GM18526 (cell line): ENCODE results near the gene RBMS1.

Experiments
- POLR2A ChIP-seq: IDR thresholded peaks from 3 replicates; pipeline ENCODE4 v1.6.1; 2011; ENCODE audit not compliant: insufficient read length; ENCODE audit errors: extremely low read depth

The RBMS1 gene

DNA sequence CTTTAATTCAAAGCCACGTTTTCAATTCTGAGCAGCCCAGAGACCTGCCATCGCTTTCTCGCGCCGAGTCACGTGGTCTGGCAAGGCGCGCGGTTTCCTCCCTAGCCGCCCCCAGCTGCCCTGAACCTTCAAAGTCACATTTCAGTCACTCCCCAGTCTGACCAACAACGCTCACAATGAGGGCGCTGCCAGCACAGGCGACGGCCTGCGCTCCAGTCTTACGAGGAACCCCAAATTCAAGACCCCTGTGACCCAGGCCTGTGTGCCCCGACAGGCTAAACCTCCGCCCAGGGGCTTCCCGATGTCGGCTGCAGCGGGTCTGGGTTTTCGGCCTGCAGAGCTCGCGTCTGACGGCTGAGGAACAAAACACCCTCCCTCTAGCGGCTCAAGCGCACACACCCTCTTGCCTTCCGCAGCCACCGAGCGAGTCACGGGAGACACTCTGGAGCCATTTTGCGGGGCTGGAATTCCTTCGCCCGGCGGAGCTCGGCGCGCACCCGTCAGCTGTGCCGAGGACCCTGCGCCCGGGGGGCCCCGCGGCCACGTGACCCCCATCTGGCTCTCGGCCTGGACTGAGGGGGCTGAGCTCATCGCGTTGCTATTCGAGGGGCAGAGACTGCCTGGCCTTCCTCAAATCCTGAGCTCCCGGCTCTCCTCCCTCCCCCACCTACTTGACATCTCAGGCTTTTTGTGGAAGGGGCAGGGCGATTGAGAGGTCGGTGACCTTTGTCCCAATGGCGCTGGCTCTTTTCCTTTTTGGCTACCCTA is 223.6 kb downstream of the RBMS1 start:
- no peak for TF ChIP-seq POLR2A

DNA sequence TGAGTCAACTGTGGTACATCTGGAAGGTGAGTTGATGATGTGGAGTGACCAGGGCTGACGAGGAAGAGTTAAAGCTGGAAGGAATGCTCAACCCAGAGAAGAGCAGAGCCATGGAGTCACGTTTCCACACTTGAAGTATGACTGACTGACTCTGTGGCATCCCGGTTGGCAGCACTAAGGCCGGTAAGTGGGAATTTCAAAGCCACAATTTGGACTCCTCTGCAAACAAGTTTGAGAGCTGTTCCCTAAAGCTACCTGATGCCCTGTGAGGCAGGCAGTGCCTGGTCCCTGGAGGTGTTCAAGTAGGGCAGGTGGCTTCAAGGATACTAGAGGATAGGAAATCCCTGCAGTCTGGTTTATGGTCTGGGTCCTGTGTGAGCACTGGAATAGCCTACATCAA is 224.2 kb downstream of the RBMS1 start:
- no peak for TF ChIP-seq POLR2A

DNA sequence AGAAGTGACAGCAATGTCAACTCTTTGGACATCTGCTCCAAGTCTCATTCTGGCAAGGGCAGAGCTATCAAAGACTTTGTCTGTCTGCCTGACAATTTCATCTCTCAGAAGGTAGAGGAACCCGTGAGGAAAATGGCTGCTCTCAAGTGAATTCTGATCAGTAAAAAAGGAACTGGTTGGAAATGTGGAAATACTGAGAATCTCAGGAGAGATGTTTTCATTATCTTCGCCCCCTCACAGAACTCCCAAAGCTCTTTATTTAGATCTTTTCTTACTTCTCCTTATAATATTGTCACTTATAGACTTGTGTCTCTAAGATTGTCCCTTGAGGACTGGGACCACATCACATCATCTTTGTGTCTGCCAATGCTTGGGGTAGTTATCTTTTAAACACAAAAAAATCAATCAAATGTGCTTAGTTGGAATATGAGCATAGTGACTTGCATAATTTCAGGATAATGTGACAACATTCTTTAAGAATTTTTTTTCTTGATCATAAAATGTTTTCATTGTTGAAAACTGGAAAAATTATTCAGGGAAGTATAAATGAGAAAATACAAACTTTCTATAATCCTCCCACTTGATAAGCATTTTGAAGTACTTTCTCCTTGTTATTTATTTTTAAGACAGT is 225.3 kb downstream of the RBMS1 start:
- TF ChIP-seq POLR2A = no peak

DNA sequence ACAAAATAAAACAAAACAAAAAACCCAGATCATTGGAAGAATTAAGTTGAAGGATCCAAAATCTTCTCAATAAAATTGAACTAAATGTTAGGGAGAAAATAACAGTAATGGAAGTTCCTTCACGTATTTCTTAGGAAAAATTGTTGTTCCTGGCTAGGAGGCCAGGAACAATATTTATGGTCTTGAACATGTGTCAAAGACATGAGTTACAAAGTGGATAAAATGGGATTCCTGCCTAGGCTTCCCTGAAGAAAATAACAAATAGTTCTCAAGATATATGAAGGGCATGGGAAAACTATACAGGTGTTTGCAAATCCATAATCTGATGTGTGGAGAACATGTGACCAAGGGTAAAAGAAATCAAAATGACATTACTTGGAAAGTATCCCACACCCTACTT is 225.9 kb downstream of the RBMS1 start:
- TF ChIP-seq POLR2A = no peak

DNA sequence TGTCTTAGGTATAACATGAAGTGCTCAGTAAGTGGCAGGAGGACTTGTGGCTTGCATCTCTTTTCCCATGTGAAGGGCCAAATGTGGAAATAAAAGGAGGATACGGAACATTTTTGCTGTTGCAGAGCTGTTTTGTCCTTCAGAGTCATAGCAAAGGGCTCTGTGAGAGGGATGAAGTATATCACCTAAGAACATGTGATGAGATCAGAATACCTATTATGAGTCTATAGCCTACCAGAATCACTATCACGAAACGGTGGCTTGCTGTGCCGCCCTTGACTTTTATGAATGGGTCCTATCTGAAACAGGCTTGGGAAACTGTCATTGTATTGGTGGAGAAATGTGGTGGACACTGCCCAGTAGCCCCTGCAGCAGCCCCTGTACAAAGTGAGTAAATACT is 226.6 kb downstream of the RBMS1 start:
- no peak for TF ChIP-seq POLR2A

DNA sequence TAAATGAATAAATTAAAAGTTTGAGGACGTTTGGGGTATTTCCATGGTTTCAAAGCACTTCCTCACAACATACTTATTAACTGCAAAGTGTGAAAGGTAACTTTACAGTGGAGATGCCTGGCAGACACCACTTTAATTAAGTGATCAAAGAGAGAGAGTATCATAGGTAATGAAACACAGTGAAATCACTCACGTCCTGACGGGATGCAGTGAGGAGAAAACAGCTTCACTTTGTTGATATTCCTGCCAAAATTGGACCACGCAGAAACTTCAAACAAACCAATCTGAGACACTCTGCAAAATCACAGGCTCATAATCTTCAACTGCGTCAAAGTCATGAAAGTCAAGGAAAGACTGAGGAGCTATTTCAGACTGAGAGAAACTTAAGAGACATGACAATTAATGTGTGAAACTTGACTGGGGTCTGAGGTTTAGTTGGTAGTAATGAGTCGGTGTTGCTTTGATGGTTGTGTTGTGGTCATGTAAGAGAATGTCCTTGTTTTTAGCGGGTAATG is 227.5 kb downstream of the RBMS1 start:
- no peak for TF ChIP-seq POLR2A

DNA sequence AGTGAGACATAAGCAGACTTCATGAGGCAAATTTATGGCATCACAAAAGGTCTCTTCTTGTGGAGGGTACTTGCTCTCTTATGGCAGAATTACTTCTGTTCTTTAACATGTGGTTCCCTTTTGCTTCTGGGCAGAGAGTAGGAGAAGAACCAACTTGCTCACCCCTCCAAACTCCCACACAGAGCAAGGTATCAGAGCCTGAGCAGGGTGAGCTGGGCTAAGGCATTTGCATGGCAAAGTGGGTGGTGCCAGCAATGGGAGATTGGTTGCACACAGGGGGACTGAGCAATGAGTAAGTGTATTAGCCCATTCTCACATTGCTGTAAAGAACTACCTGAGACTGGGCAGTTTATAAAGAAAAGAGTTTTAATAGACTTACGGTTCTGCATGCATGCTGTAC is 229.3 kb downstream of the RBMS1 start:
- no peak for TF ChIP-seq POLR2A

DNA sequence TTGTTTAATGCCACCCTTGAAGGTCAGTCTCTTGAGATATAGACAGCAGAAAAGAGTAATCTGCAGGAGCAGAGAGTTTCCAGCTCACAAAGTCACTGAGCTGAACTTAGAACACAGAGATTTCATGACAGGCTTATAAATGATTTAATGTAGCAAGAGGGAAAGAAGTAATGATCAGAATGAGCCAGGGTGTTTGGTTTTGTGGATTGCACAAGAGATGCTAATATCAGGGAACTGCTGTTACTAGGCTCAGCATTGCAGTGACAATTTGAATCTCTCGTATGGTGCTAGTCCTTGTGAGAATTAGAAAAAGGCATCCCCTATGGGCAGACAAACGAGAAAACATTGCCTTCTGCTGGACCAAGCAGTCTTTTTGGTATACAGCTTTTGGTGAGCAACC is 231.9 kb downstream of the RBMS1 start:
- no peak for TF ChIP-seq POLR2A

DNA sequence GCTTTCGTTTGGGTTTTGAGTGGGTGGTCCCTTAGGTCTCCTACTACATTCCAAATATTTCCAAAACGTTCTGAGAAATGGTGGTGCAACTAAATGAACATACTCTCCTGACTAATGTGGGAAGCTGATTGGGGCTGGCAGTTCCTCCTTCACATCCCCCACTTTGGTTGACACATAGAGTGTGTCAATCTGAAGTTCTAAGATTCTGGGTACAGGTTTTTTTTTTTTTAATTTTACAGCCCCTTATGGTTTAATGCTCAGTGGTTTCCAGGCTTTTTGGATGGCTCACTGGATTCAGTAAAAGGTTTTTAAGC is 235.2 kb downstream of the RBMS1 start:
- no peak for TF ChIP-seq POLR2A

DNA sequence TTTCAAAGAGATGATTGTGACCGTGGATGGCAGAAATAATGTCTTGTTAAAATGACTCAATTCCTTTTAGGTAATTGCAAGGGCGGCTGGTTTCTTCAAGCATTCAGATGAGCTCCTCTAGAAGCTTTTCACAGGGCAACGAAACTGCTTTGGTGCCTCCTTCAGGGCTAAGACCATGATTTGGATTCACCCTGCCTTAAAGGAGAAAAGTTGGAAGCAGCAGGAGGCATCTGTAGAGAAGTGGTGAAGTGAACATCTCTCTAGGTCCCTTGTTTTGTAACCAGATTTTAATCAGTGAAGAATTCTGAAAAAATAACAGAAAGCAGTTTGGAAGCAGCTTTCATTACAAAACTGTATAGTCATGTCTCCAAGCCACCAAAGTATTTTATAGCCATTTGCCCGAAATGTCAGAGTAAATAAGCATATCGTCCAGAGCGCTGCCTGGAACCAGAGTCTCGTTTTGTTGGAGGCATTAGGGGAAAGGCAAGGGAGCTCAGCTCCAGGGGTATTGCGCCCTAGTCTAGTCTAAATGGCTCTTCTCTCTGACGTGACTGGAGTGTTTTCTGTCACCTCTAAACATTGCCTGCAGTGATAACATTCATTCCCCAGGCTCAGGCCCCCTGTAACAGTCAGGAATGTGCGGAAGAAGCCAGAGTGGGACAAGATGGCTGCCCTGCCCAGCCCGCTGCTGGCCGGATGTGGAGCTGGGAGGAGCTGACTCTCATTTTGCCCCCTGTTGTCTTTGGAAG is 235.7 kb downstream of the RBMS1 start:
- no peak for TF ChIP-seq POLR2A

DNA sequence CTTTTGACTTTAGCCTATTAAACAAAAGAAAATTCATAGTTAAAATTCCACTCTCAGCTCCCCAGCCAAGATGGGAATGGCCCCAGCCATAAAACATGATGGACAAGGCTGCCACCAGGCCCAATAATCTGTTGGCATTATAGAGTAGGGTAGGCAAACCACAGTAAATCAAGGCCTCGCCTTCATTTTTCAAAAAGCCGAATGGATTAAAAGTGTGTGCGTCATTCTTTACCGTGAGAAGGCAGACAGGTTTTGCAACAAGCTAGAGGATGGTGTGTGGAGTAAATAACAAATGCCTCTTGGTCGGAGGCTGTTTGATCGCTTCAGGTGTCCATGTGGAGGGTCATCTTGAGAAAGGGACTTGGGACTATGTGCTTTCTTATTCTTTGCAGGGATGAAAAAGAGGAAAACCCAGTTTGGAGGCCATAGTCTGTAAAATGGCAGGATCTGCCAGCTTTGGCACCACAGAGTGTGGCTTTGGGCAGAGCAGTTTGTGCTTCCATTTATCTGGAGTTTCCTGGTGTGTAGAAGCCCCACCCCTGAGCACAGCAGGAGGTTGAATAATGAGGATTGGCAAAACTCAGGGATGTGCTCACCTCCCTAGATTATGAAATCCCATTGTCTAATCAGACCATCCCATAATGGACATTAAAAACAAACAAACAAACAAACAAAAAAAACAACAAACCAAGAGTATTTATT is 236.4 kb downstream of the RBMS1 start:
- TF ChIP-seq POLR2A = no peak

DNA sequence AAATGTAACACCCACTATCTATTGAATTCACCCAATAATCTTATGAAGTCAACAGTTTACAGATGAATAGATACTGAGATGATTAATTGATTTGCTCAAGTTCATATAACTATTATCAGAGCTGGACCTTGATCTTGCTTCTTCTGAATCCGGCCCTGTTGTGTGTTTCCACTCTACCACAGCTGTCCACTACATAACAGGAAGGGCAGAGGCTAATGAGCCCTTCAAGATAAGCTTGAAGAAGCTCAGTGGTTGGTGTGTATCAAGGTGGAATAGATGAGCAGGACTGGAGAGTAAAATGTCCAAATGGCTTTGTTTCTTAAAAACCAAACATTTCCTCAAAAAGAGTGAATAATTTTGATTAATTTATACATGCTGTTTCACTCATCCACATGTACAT is 237.1 kb downstream of the RBMS1 start:
- TF ChIP-seq POLR2A = no peak

DNA sequence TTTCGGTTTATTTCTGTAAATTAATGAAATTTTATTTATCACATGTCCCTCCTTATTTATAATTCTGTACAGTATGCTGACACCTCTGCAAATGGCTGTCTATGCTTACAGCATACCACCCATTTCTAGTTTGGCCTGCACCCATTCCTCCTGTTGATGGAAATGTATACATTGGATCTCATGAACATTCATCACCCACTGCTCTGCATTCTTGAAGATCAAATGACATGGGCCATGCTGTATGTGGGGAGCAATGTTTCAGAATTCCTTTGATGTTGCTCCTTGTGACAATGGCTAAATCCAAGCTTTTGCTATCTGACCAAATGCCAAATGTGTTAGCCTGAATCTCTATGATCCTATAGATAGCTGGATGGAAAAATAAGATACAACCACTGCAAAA is 238.2 kb downstream of the RBMS1 start:
- TF ChIP-seq POLR2A = no peak

DNA sequence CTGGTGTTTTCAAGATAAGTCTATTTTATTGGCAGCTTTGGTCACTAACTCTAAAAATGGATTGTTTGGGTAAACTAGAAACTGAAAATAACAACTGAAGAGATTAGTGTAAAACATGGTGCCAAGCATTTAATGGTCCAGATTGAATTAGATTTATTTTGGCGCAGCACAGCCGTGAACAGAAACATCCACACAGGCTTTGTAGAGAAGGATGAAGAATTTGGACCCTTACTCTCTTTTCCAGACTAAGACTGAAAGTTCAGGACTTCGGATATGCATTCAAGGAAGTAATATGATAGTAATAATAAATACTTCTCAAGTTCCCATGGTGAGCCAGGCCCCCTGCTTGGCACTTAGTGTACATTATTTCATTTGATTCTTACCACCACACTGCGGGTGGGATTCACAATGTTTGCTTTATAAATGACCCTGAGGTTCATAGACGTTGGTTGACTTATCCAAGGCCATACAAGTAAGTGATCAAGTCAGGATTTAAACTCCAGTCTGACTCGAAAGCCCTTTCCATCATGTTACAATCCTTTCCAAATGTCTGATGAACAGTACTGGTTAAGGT is 239.3 kb downstream of the RBMS1 start:
- TF ChIP-seq POLR2A = no peak
